GM18517 (cell line): Measurements from ENCODE around the gene ZBP1.

Experiments
- ATAC-seq: cut with Tn5 transposase; IDR thresholded peaks from one replicate; pipeline ENCODE4 v1.9.1; 2021; ENCODE audit warnings: mild to moderate bottlenecking, moderate library complexity; ENCODE audit not compliant: unreplicated experiment

The ZBP1 gene

GRCh38 chr20:57576617-57577550 is 43.3 kb downstream of the ZBP1 start:
- ATAC-seq, result no peak

- ATAC-seq, result no peak
These were observed 44.2 kb downstream of the ZBP1 start for GRCh38 chr20:57576002-57576401.

- no peak for ATAC-seq
These were observed 45.3 kb downstream of the ZBP1 start for GRCh38 chr20:57574954-57575353.

GRCh38 chr20:57573894-57574293 is 46.3 kb downstream of the ZBP1 start:
- ATAC-seq, result no peak

GRCh38 chr20:57573242-57573641 is 47.0 kb downstream of the ZBP1 start:
- ATAC-seq, result no peak

GRCh38 chr20:57571782-57572416 is 48.3 kb downstream of the ZBP1 start:
- ATAC-seq, result no peak

GRCh38 chr20:57570920-57571319 is 49.3 kb downstream of the ZBP1 start:
- ATAC-seq, result no peak

- no peak for ATAC-seq
These were observed 49.9 kb downstream of the ZBP1 start for GRCh38 chr20:57570145-57570850.

- no peak for ATAC-seq
These were observed 51.3 kb downstream of the ZBP1 start for GRCh38 chr20:57568960-57569359.

- no peak for ATAC-seq
These were observed 51.9 kb downstream of the ZBP1 start for GRCh38 chr20:57568088-57568896.

GRCh38 chr20:57567471-57568079 is 52.7 kb downstream of the ZBP1 start:
- ATAC-seq, result no peak

- no peak for ATAC-seq
These were observed 53.3 kb downstream of the ZBP1 start for GRCh38 chr20:57566803-57567459.

- no peak for ATAC-seq
These were observed 53.8 kb downstream of the ZBP1 start for GRCh38 chr20:57566399-57566798.

- ATAC-seq, result no peak
These were observed 55.1 kb downstream of the ZBP1 start for GRCh38 chr20:57564951-57565642.

- no peak for ATAC-seq
These were observed 55.9 kb downstream of the ZBP1 start for GRCh38 chr20:57564180-57564802.

GRCh38 chr20:57563522-57563921 is 56.7 kb downstream of the ZBP1 start:
- no peak for ATAC-seq

GRCh38 chr20:57562541-57563465 is 57.4 kb downstream of the ZBP1 start:
- ATAC-seq, result no peak
